DND-41 (cell line): ENCODE results near the gene NOS2.

Experiments used
- EZH2 ChIP-seq: IDR thresholded peaks from 3 replicates; pipeline ENCODE4 v1.6.1; 2012; ENCODE audit warnings: borderline replicate concordance, low read depth, mild to moderate bottlenecking, moderate library complexity, low read length, inconsistent platforms; ENCODE audit not compliant: severe bottlenecking
- TF ChIP-seq, protein P1 (sequence below): IDR thresholded peaks from 2 replicates; pipeline ENCODE4 v1.5.1; 2012; ENCODE audit warnings: borderline replicate concordance, low read length, moderate library complexity, mild to moderate bottlenecking; ENCODE audit not compliant: poor library complexity, severe bottlenecking; ENCODE audit errors: extremely low read depth

DNA sequence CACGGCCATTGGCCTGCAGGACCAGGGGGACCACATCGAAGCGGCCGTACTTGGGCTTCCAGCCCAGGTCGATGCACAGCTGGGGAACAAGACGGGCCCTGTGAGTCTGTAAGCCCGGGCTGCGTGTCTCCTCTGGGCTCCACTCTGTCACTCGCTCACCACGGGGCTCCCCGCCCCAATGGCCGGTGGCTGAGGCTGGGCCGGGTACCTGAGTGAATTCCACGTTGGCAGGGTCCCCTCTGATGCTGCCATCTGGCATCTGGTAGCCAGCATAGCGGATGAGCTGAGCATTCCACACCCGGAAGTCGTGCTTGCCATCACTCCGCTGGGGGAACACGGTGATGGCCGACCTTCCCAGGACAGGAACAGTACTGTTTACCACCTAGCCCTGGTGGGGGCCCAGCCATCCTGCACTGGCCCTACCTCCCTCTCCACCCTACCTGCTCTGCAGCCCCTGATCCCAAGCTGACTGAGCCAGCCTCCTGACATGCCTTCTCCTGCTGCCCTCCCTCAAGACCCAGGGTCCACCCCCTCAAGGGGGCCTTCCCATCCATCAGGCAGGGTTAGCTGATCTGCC is 19.4 kb downstream of the NOS2 start:
- TF ChIP-seq, protein P1, sequence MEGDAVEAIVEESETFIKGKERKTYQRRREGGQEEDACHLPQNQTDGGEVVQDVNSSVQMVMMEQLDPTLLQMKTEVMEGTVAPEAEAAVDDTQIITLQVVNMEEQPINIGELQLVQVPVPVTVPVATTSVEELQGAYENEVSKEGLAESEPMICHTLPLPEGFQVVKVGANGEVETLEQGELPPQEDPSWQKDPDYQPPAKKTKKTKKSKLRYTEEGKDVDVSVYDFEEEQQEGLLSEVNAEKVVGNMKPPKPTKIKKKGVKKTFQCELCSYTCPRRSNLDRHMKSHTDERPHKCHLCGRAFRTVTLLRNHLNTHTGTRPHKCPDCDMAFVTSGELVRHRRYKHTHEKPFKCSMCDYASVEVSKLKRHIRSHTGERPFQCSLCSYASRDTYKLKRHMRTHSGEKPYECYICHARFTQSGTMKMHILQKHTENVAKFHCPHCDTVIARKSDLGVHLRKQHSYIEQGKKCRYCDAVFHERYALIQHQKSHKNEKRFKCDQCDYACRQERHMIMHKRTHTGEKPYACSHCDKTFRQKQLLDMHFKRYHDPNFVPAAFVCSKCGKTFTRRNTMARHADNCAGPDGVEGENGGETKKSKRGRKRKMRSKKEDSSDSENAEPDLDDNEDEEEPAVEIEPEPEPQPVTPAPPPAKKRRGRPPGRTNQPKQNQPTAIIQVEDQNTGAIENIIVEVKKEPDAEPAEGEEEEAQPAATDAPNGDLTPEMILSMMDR: no peak
- no peak for TF ChIP-seq EZH2
